Measurements from ENCODE around the gene TBX10.
"Not testable (repeated sequence)": the region's sequence is repeated elsewhere in the genome, so short reads cannot be mapped to it uniquely, and the experiment has no call there.

TBX10 gene

GRCh38 chr11:67596753-67597300 is 42.7 kb downstream of the TBX10 start:
- DNase-seq: no peak

- no peak for DNase-seq
Measured at GRCh38 chr11:67594480-67594879, 45.1 kb downstream of the TBX10 start.

- no peak for DNase-seq
Measured at GRCh38 chr11:67593565-67593905, 46.0 kb downstream of the TBX10 start.

GRCh38 chr11:67592880-67593564 is 46.5 kb downstream of the TBX10 start:
- DNase-seq: no peak

- not testable (repeated sequence) for DNase-seq
Measured at GRCh38 chr11:67588899-67589415, 50.6 kb downstream of the TBX10 start.

GRCh38 chr11:67588136-67588503 is 51.4 kb downstream of the TBX10 start:
- no peak for DNase-seq

- no peak for DNase-seq
Measured at GRCh38 chr11:67586568-67587250, 52.9 kb downstream of the TBX10 start.

GRCh38 chr11:67585911-67586310 is 53.7 kb downstream of the TBX10 start:
- no peak for DNase-seq

- DNase-seq: no peak
Measured at GRCh38 chr11:67584881-67585873, 54.4 kb downstream of the TBX10 start.

GRCh38 chr11:67584205-67584880 is 55.2 kb downstream of the TBX10 start:
- no peak for DNase-seq

- no peak for DNase-seq
Measured at GRCh38 chr11:67583247-67584204, 56.0 kb downstream of the TBX10 start, which contains the start of gene GSTP1. Gene GSTP1 (plus strand): TSS chr11:67583812. CDS start chr11:67583844, 32 bp downstream.

- DNase-seq: no peak
Measured at GRCh38 chr11:67582011-67582410, 57.6 kb downstream of the TBX10 start.

- no peak for DNase-seq
Measured at GRCh38 chr11:67581469-67581868, 58.1 kb downstream of the TBX10 start.

Data from NCI-H187 treated with DMSO at 0.1 percent for 48 hours (cell line).